ENCODE data around the gene MYT1. TPM values are rescaled to one million over a fixed set of nuclear protein-coding genes. Genes with fewer than 3 reads are reported as not detected.

MYT1 gene
- total RNA-seq, 4 donors from 2014 or later, result 0.21 TPM; not detected in 3

DNA sequence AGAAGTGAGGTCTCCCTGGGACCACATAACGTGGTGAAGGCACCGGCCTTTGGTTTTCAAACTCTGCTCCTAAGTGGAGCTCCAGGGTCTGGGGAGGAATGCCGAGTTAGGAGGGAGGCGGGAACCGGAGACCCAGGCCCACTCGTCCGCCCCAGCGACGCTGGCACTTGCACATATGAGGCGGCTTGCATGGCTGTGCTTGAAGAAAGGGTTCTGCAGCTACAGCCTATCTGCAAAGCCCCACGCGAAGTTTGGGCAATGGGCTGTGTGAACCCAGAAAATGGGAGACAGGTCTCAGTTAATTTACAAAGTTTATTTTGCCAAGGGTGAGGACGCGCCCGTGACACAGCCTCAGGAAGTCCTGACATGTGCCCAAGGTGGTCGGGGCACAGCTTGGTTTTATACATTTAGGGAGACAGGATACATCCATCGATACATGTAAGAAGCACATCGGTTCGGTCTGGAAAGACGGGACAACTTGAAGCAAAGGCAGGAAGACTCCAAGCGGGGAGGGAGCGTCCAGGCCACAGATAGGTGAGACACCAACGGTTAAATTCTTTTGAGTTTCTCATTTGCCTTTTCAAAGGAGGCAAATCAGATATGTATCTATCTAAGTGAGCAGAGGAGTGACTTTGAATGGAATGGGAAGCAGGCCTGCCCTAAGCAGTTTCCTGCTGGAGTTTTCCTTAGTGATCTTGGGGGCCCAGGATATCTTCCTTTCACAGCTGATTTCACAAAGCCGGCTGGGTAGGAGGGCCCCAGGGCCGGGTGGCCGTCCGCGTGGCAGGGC lies 90.5 kb downstream of the MYT1 start:
- no peak for DNase-seq
- H3K36me3 ChIP-seq, result no peaks in the 10 kb centered on the region
- TF ChIP-seq POLR2A (IDR thresholded peaks at IDR 0.05), result no peak
- TF ChIP-seq, protein P1, sequence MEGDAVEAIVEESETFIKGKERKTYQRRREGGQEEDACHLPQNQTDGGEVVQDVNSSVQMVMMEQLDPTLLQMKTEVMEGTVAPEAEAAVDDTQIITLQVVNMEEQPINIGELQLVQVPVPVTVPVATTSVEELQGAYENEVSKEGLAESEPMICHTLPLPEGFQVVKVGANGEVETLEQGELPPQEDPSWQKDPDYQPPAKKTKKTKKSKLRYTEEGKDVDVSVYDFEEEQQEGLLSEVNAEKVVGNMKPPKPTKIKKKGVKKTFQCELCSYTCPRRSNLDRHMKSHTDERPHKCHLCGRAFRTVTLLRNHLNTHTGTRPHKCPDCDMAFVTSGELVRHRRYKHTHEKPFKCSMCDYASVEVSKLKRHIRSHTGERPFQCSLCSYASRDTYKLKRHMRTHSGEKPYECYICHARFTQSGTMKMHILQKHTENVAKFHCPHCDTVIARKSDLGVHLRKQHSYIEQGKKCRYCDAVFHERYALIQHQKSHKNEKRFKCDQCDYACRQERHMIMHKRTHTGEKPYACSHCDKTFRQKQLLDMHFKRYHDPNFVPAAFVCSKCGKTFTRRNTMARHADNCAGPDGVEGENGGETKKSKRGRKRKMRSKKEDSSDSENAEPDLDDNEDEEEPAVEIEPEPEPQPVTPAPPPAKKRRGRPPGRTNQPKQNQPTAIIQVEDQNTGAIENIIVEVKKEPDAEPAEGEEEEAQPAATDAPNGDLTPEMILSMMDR (IDR thresholded peaks at IDR 0.05), result no peak
- intact Hi-C loops (cut with DNase I; ENCODE audit: low total_unique reads), result no loop called here
- H3K9me3 ChIP-seq, result no peaks in the 10 kb centered on the region
- peaks cover 0 to 2% of the 10 kb centered on the region in 2 donors for H3K4me1 ChIP-seq
- H3K27me3 ChIP-seq, result no peaks in the 10 kb centered on the region
- H3K4me3 ChIP-seq, result peak overlapping the region; percentile 67 to 76
- peak overlapping the region; percentile 82 to 87 for H3K27ac ChIP-seq

DNA sequence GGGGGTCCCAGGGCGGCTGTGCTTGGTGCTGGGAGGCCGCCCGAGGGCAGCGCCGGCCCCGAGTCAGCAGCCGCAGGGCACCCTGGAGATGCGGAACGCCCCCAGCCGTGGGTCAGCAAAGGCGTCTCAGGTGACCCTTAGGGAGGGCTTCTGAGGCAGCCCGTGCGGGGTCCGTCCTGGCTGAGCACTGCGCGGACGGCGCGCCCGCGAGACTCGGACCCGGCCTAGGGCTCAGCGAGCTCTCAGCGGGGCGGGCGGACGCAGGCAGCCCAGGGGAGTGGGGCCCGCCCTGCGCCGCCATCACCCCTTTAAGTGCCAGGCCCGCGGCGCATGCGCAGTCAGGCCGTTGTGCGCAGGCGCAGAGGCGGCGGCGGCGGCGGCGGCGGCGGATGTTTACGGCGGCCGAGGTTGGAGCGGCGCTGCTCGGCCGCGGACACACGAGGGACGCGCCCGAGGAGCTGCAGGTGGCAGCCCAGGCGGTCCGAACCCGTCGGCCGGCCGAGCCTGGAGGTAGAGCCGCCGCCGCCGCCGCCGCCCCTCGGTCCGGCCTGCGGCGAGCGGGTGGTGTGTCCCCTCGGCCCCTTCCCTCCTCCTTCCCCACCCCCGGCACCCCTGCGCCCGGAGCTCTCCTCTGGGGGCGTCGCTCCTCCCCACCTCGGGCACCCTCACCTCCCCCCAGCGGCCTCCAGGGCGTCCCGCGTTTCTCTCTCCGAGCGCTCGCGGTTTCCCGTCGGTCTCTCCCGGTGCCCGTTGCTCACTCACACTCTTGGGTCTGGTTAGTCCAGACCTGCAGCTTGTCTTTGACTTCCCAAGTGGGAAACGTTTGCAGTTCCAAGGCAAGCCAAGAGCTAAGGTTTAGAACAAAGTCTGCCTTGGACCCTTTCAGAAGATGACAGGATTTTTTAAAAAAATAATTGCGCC lies 91.4 kb downstream of the MYT1 start, which contains the start of gene PCMTD2:
TSS of gene PCMTD2 (plus strand) at position 388 of the 921 bp plus-strand sequence. CDS start 4,218 bp downstream, outside the sequence.
- TF ChIP-seq POLR2A (IDR thresholded peaks at IDR 0.05), result peak; percentile 72 to 73
- TF ChIP-seq, protein P1 (IDR thresholded peaks at IDR 0.05), result peak in 1 of 4 experiments; percentile 6
- Histone ChIP-seq H3K27ac (peak within 1 kb of the TSS; percentile 82 to 87), H3K36me3 (no peaks in the 10 kb centered on the region), H3K27me3 (no peaks in the 10 kb centered on the region), H3K4me3 (peak within 1 kb of the TSS; percentile 67 to 76), H3K9me3 (no peaks in the 10 kb centered on the region), H3K4me1 (peaks cover 0 to 3% of the 10 kb centered on the region in 2 donors)
- peak; percentile 73 to 86 for DNase-seq
- intact Hi-C loops (cut with DNase I; ENCODE audit: low total_unique reads), result no loop called here

DNA sequence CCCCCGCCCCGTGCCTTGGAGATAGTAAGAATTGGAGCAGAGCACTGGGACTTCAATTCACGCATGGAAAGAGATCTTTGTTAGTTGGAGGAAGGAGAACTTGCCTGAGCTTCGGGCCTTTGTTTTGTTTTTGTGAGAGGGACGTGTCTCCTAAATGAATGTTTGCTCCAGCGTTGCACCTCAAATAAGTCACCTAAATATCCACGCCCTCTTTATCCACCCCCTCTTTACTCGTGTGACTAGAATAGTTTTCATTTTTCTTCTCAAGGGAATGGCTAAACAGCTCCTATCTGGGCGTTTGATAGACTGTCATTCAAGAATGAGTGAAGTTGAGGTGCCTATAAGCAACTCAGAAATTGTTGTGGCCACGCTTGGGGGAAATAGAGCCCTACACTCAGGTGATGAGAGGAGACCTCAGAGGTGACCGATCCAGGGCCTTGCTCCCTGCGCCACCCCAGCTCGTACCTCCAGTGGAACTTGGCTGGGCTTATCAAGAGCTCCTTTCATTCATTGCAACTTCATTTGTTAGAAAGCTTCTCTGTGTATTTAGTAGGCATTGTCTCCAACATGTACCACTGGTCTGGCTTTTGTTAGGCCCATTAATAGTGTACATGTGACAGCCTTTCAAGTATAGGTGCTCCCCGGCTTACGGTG lies 92.2 kb downstream of the MYT1 start:
- Histone ChIP-seq H3K27me3 (no peaks in the 10 kb centered on the region), H3K36me3 (no peaks in the 10 kb centered on the region), H3K27ac (peak overlapping the region; percentile 82 to 87), H3K9me3 (no peaks in the 10 kb centered on the region), H3K4me3 (peak overlapping the region; percentile 67 to 76), H3K4me1 (peaks cover 6 to 8% of the 10 kb centered on the region in 2 donors)
- intact Hi-C loops (cut with DNase I; ENCODE audit: low total_unique reads), result no loop called here
- DNase-seq, result no peak
- no peak for TF ChIP-seq POLR2A (IDR thresholded peaks at IDR 0.05)
- TF ChIP-seq, protein P1 (IDR thresholded peaks at IDR 0.05), result no peak

DNA sequence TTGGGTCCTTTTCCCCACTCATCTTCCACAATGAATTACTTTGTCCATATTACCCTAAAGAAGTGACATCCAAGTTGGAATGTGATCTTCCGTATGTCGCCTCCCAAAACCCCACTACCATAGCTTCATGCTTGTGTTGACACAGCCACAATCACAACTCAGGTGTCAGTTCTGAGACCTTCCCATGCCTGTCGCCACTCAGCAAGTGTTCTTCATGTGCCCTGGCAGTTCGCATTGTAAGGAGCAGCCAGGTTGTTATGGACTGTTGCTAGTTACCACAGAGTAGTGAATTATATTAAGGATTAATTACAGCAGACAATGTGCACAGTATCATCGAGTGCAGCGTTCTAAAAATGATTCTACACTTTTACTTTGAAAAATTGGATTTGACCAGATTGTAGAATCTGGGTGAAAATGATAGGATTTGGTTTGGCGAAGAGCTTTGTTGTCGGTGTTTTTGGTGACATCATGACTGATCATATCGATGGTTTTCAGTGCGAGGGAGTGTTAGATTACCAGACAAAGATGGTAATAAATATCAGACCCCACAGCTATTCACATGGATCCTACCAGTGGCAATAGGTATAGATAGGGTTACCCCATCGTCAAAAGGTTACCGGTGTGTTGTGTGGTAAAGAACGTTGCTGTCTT lies 93.0 kb downstream of the MYT1 start:
- Histone ChIP-seq H3K4me1 (peaks cover 8 to 12% of the 10 kb centered on the region in 2 donors), H3K27ac (peak overlapping the region in 1 of 2 donors; percentile 7), H3K36me3 (no peaks in the 10 kb centered on the region), H3K9me3 (no peaks in the 10 kb centered on the region), H3K27me3 (no peaks in the 10 kb centered on the region), H3K4me3 (no peak overlapping the region)
- DNase-seq, result no peak
- TF ChIP-seq, protein P1 (IDR thresholded peaks at IDR 0.05), result no peak
- TF ChIP-seq POLR2A (IDR thresholded peaks at IDR 0.05), result no peak
- intact Hi-C loops (cut with DNase I; ENCODE audit: low total_unique reads), result no loop called here

All from uterus (tissue), 4 donors.